ENCODE data around the gene ABCA7. TPM values are rescaled to one million over a fixed set of nuclear protein-coding genes. Genes with fewer than 3 reads are reported as not detected.

The ABCA7 gene
- total RNA-seq, 1 experiment from 2014 or later: 91.4 TPM

DNA sequence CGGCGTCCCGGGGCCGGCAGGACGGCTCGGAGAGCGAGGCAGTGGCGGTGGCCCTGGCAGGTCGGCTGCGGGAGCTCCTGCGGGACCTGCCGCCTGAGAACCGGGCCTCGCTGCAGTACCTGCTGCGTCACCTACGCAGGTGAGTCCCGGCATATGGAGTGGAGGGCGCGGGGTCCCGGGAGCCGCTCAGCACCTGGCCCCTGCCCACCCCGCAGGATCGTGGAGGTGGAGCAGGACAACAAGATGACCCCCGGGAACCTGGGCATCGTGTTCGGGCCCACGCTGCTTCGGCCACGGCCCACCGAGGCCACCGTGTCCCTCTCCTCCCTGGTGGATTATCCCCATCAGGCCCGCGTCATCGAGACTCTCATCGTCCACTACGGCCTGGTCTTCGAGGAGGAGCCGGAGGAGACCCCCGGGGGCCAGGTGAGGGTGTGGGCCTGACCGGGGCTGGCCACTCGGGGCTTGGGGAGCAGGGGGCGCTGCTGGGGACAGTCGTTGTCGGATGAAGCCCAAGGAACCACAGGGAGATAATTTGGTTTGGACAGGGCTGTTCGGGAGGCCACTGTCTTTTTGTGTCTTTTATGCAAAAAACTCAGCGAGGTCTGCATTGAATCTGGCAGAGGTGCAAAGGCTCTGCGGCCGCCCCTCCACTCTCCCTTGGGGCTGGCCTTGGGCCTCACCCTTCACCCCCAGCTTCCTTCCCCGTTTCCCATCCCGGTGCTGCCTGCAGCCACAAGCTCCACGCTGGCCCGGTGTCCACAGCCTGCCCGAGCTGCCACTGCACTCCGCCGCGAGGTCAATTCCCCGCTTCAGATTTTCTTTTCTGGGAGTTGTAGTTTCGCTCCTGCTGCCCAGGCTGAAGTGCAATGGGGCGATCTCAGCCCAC lies 43.3 kb downstream of the ABCA7 start:
- no peaks in the 10 kb centered on the region for H4K20me1 ChIP-seq (ENCODE audit: insufficient read depth)
- ChIA-PET CTCF (interaction anchor here (0.8 to 1.5 kb wide), 2 partner anchors 18 to 161 kb away, joined by 5 to 6 read pairs; no protein-coding TSS in a partner anchor), POLR2A (interaction anchor here (0.7 to 1.8 kb wide), 6 partner anchors 16 to 186 kb away, joined by 3 to 17 read pairs (median 6); partner anchors contain the start of genes ABCA7, ARHGAP45, CIRBP and CNN2), RAD21 (ENCODE audit: low non-redundant PET in 1 of 2, low total read pairs in 2 of 2, uncharacterized antibody in 2 of 2, unreplicated experiment in 2 of 2) (interaction anchor here in 1 of 2 experiments (0.6 kb wide), 1 partner anchor 57 kb away, joined by 3 read pairs; the partner anchor contains the start of gene CNN2)
- peak overlapping the region; percentile 75 for H3K4me2 ChIP-seq (ENCODE audit: low read length)
- no peaks in the 10 kb centered on the region for H3K79me2 ChIP-seq (ENCODE audit: insufficient read depth, low read length)
- H2AFZ ChIP-seq (ENCODE audit: low read depth, low read length, poor library complexity, severe bottlenecking): no peak overlapping the region
- H3K4me3 ChIP-seq (replicated peaks in 1 of 2; ENCODE audit: low read depth in 1 of 2, low read length in 2 of 2): no peak overlapping the region
- ATAC-seq (no peak), DNase-seq (ENCODE audit: low read depth, low spot score) (no peak)
- no peaks in the 10 kb centered on the region for H3K9me2 ChIP-seq (ENCODE audit: insufficient read depth)
- peaks cover 3 to 17% of the 10 kb centered on the region in 2 experiments; a peak in 3 of 4 replicates for H3K36me3 ChIP-seq (ENCODE audit: control insufficient read depth in 1 of 2, insufficient read depth in 2 of 2, low read length in 2 of 2)
- intact Hi-C loops (cut with micrococcal nuclease): no loop called here
- H3K9ac ChIP-seq (ENCODE audit: low read length): no peak overlapping the region
- H3K27ac ChIP-seq (ENCODE audit: low read depth, low read length): peak overlapping the region; percentile 83
- H3K4me1 ChIP-seq (ENCODE audit: control insufficient read depth in 1 of 2, insufficient read depth in 2 of 2, low read length in 2 of 2): peaks cover 4 to 18% of the 10 kb centered on the region in 2 experiments
- no peaks in the 10 kb centered on the region for H3K9me3 ChIP-seq (ENCODE audit: control insufficient read depth in 1 of 2, insufficient read depth in 1 of 2, low read depth in 1 of 2, low read length in 2 of 2)
- no peaks in the 10 kb centered on the region for H3K27me3 ChIP-seq (ENCODE audit: insufficient read depth, low read length)
- no TSS peak for BruUV-seq (replicated peaks)
- TF ChIP-seq, protein P1, sequence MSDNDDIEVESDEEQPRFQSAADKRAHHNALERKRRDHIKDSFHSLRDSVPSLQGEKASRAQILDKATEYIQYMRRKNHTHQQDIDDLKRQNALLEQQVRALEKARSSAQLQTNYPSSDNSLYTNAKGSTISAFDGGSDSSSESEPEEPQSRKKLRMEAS (IDR thresholded peaks at IDR 0.05): no peak
- TF ChIP-seq SIN3A (IDR thresholded peaks at IDR 0.05; ENCODE audit: low read depth) (no peak), ELF1 (IDR thresholded peaks at IDR 0.05; ENCODE audit: borderline replicate concordance, low read depth) (no peak)
- TF ChIP-seq, protein P2, sequence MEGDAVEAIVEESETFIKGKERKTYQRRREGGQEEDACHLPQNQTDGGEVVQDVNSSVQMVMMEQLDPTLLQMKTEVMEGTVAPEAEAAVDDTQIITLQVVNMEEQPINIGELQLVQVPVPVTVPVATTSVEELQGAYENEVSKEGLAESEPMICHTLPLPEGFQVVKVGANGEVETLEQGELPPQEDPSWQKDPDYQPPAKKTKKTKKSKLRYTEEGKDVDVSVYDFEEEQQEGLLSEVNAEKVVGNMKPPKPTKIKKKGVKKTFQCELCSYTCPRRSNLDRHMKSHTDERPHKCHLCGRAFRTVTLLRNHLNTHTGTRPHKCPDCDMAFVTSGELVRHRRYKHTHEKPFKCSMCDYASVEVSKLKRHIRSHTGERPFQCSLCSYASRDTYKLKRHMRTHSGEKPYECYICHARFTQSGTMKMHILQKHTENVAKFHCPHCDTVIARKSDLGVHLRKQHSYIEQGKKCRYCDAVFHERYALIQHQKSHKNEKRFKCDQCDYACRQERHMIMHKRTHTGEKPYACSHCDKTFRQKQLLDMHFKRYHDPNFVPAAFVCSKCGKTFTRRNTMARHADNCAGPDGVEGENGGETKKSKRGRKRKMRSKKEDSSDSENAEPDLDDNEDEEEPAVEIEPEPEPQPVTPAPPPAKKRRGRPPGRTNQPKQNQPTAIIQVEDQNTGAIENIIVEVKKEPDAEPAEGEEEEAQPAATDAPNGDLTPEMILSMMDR (IDR thresholded peaks at IDR 0.05 in 2 of 3, conservative IDR thresholded peaks at IDR 0.05 in 1 of 3; ENCODE audit: borderline replicate concordance in 1 of 3, insufficient read depth in 1 of 3, low read depth in 2 of 3, low read length in 2 of 3): no peak

Measured in HCT116 (cell line).